M059J (cell line): Measurements from ENCODE around the gene SNAP29. TPM values are rescaled to one million over a fixed set of nuclear protein-coding genes. Genes with fewer than 3 reads are reported as not detected.
"Not testable (repeated sequence)": the region's sequence is repeated elsewhere in the genome, so short reads cannot be mapped to it uniquely, and the experiment has no call there.

Experiments
- DNase-seq: peaks from one replicate; pipeline ENCODE4 v3.0.0-alpha.2; 2012; ENCODE audit warnings: low read depth
- total RNA-seq: library from RNA; depleted of rRNA; stranded (reverse); fragments of >200 nt; shearing (Covaris generic); gene quantifications from 2 replicates; pipeline ENCODE4 v1.2.3, GENCODE V29; 2014

Gene SNAP29
- total RNA-seq, 1 experiment from 2014 or later = 11.5 TPM

- no peak for DNase-seq
Measured at GRCh38 chr22:20834725-20835124, 24.1 kb upstream of the SNAP29 start.

GRCh38 chr22:20836987-20837823 is 21.6 kb upstream of the SNAP29 start:
- no peak for DNase-seq

- DNase-seq = not testable (repeated sequence)
Measured at GRCh38 chr22:20839354-20839753, 19.5 kb upstream of the SNAP29 start.

- DNase-seq = no peak
Measured at GRCh38 chr22:20839837-20840645, 18.8 kb upstream of the SNAP29 start.

- no peak for DNase-seq
Measured at GRCh38 chr22:20840646-20841371, 18.0 kb upstream of the SNAP29 start.

GRCh38 chr22:20843501-20843900 is 15.3 kb upstream of the SNAP29 start:
- DNase-seq = no peak

- no peak for DNase-seq
Measured at GRCh38 chr22:20844055-20845037, 14.5 kb upstream of the SNAP29 start.

- no peak for DNase-seq
Measured at GRCh38 chr22:20847318-20847822, 11.4 kb upstream of the SNAP29 start.

GRCh38 chr22:20852076-20852475 is 6.7 kb upstream of the SNAP29 start:
- DNase-seq = no peak

GRCh38 chr22:20852503-20852902 is 6.3 kb upstream of the SNAP29 start:
- no peak for DNase-seq

- no peak for DNase-seq
Measured at GRCh38 chr22:20853236-20853660, 5.6 kb upstream of the SNAP29 start.

- no peak for DNase-seq
Measured at GRCh38 chr22:20857247-20857643, 1.6 kb upstream of the SNAP29 start.

- DNase-seq = peak; percentile 71
Measured at GRCh38 chr22:20857838-20858614, 781 bp upstream of the SNAP29 start.

- DNase-seq = no peak
Measured at GRCh38 chr22:20859615-20860014, 808 bp downstream of the SNAP29 start.

GRCh38 chr22:20862540-20862939 is 3.7 kb downstream of the SNAP29 start:
- DNase-seq = no peak

- DNase-seq = no peak
Measured at GRCh38 chr22:20863366-20863765, 4.6 kb downstream of the SNAP29 start.

- DNase-seq = no peak
Measured at GRCh38 chr22:20864186-20864908, 5.5 kb downstream of the SNAP29 start.

GRCh38 chr22:20865331-20865730 is 6.5 kb downstream of the SNAP29 start:
- no peak for DNase-seq

GRCh38 chr22:20865875-20866445 is 7.2 kb downstream of the SNAP29 start:
- no peak for DNase-seq
